ENCODE measurements around the gene CAPN5.
"Not testable (repeated sequence)": the region's sequence is repeated elsewhere in the genome, so short reads cannot be mapped to it uniquely, and the experiment has no call there.

The CAPN5 gene

DNA sequence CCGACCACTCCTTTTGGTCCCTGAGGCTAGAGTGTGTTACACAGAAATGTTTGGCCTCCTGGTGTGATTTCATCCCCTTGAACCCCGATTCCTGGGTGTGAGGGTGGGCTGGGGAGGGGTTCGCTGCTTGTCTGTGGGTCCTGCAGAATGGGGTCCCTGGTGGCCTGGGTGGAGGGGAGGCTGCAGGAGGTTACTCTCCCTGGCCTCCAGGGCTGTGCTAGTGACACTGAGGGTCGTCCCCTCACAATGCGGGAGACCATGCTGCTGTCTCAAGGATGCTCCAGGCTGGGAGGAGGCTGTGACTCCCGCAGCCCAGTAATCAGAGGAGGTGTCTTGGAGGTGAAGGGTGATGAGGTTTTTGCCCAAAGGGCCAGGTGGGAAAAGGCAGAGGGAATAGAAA, 18.9 kb downstream of the CAPN5 start:
- no peak for DNase-seq

DNA sequence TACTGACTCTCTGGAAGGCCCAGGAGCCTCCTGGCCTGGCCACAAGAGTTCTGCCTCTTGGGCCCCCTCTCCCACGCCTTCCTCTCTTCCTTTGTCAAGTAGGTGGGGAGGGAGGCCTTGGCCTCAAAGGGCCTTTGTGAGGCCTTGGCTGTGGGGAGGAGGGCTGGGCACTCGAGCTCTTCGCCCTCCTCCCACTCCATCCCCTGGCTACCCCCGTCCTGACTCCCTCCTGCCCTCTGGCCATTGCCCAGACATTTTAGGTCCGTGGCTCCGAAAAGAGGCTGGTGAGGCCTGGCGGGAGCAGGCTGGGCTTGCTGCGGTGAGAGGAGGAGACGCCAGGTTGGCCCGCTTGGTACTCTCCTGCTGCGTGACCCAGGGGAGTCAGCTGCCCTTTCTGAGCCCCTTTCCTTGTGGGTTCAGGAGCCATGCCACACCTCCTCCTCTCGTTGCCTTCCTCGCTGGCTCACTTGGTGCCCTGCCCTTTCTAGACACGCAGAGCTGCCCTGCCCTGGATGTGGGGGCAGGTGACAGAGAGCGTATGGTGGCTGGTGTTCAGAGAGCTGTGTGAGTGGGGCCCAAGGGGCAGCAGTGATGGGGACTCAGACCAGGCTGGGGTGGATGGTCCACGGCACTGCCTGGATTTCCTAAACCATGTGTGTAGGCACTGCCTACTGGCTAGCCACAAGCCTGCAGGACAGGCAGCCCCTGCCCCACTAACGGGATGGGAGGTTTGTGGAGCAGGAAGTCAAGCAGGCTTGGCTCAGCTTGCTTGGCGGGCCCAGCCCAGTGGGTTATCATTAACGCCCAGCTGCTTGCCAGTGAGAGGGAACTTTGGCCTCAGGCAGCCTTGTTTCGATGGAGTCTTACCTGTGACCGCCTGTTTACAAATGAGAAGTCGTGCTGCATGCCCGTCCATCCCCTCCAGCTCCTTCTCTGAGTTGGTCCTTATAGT, 20.0 kb downstream of the CAPN5 start:
- DNase-seq = no peak

DNA sequence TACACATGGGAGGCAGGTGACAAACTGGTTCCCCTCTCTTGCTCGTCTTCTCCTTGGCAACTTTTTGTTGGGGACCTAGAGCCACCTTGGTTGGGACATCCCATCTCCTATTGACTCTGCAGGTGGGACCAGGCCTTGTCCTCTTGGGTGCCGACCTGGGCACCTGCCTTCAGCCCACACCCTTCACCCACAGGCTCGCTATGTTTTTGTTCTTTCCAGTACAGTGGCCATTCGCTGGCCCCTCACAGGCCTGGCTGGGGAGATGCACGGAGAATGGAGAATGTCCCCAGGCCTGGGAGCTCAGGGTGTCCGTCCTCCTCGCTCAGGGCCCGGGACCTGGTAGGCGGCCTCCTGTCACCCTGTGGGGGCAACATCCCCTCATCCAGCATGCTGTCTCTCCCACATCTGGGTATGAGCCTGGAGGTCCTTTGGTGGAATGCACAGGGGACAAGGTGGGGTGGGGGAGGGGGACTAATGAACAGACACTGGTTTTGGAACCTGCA, 21.0 kb downstream of the CAPN5 start:
- DNase-seq = no peak

DNA sequence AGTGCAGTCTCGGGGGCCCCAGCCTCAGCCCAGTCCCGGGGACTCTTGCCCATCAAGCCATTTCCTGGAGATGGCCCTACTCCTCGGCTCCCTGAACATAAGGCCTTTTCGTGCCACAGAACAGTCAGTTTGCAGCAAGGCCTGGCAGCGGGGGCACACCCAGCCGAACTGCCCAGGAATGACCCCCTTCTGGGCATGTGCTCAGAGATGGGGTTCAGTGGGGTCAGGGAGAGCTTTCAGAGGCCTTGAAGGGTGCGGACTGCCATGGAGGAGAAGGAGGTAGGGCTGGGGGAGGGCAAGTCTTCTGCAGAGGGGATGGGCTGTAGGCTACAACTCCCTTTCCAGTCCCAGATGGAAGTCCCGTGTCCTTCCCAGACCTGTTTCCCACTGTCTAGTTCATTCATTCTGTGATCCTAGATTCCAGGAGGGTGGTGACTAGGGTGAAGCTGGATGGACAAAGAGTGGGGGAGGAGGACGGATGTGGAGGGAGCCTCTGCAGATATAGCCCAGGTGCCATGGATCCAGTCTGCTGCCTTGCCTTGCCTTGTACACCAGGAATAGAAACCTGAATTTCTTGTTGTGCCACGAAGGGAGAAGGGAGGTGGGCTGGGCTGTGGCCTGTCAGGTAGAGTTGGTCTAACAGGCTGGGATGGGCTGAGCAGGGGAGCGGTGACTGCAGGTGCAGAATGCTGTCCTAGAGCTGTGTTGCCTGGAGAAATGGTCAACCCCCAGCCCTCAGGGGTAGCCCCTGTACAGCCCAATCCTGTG, 21.6 kb downstream of the CAPN5 start:
- no peak for DNase-seq

DNA sequence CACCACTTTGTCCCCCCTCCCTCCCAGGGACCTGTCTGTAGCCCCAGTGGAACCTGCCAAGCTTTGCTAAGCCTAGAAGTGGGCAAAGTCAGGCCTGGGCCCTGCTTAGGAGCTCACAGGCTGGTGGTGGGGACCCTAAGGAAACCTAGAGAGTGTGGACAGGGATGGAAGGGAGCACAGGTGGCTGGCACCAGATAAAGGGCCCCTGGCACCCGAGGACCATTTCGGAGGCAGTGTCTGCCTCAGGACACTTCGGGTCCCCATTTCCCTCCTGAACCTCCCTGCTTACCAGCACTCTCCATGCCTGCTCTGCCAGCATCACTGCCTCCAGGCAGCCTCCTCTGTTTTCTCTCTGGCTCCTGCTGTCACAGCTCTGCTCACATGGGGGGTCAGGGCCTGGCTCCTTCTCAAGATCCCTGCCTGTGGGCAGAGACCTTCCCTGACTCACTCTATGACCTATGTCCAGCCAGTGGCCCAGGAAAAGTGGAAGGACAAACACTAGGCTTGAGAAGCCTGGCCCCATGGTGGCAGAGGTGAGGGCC, 22.3 kb downstream of the CAPN5 start:
- no peak for DNase-seq

DNA sequence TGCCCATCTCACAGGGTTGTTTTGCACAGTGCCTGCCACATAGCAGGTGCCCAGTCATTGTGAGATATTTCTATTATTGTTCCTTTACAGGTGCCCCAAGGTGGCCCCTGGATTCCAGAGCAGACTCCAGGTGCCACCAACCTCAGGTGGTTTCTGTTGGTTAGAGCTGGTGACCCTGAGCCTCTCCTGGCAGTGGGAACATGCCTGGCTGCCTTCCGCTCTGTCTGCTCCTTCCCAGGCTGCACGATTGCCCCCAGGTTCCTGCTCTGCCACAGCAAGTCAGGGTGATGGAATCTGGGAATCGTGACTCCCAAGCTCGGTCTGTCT, 23.2 kb downstream of the CAPN5 start:
- DNase-seq = no peak

DNA sequence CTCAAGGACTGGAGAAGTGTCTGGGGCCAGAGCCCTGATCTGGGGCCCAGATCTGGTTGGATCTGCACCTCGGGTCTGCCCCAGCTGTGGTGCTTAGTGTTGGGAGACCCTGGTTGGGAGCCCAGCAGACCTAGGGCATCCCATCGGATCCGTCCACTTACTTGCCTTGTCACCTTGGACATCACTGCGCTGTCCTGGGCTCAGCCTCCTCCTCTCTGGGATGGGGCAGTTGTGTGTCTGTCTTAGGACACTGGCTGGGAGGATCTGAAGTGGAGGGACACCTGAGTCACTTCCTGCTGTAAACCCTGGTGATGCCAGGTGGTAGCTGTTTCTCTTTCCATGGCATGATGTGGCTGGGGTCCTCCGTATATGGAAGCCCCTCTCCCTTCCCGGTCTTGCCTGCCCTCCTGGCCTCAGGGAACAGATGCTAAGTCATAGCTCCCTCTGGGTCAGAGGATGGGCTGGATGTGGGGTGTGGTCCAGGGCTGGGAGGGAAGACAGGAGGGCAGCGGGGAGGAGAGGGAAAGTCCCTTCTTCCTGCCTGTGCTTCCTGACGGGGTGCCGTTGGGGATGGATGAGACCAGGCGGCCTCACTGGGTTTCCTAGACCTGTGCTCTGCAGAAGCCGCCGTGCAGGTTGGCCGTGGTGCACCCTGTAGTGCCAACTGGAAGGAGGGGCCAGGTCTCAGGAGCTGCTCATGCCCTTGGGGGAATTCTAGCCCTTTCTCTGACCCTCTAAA, 23.8 kb downstream of the CAPN5 start:
- DNase-seq = no peak

DNA sequence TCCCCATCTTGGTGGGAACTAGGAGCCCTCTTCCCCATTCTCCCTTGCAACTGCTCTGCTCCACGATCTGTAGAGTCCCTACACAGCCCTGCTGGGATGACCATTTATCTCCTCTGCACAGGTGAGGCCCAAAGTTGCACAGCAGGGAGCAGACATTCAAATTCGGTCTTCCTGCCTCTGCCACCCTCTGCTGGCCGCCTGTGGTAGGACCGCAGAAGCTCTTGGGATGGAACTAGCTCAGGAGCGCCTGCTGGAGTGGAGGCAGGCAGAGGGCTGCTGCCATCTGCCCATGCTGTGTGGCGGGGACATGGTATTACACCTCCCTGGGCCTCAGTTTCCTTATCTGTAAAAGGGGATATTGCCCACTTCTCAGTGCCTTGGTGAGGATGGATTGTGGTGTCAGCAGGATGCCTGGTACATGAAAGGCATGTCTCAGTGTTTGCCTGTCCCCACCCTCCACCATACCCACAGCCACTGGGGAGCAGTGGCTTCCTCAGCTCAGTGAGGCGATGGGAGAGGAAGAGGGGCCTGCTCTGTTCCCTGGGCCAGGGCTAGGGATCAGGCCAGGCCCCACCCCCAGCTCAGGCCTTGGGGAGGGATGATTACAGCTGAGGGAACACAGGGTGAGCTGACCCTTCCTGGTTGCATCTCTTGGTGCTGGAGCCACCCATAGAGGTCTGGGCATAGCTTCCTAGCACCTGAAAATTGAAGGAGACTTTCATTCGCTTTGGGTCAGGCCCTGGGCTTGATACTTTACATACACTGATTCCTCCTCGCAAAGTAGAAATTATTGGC, 24.6 kb downstream of the CAPN5 start:
- peak; percentile 64 for DNase-seq

DNA sequence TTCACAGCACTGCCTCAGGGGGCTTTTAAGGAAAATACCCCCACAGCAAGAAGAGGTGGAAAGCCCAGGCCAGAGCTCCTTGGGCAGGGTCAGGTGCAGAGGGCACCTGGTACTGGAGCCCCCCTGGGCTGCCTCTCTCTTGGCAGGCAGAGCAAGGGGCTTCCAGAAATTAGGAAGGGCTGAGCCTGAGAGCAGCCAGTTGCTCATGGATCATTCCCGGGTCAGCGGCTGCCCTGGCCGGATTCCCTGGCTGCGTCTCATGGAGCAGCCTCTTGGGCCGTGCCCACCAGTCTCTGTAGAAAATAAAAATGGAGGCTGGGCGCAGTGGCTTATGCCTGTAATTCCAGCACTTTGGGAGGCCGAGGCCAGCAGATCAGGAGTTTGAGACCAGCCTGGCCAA, 25.6 kb downstream of the CAPN5 start:
- no peak for DNase-seq

DNA sequence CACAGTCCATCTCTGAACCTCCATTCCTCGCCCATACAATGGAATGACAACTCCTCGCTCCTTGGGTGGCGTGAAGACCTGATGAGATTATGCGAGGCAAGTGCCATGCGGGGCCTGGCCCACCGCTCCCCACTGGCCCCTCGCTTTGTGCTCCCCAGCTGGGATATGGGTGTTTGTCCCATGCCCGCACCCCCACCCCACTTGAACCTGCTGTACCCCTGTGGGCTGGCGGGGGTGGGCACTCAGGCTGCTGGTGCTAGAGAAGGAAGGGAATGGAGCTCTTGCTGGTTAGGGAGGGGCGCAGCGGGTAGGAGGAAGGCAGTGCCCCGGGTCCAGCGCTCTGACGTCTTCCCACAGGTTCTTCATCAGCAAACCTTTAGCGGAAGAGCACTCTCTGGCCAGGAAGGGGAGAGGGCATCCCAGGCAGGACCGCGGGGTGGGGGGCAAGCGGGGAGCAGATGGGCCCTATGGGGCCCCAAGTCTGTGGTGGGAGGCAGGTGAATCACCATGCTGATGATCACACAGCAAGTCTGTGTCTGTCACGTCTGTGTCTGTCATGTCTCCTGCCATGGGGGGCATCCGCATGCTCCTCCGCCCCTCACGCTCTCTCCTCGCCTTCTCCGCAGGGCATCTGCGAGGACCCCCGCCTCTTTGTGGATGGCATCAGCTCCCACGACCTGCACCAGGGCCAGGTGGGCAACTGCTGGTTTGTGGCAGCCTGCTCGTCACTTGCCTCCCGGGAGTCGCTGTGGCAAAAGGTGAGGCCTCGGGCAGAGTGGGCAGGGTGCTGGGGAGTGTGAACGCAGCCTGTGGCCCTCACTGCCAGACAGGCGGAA, 26.5 kb downstream of the CAPN5 start:
- DNase-seq = no peak

DNA sequence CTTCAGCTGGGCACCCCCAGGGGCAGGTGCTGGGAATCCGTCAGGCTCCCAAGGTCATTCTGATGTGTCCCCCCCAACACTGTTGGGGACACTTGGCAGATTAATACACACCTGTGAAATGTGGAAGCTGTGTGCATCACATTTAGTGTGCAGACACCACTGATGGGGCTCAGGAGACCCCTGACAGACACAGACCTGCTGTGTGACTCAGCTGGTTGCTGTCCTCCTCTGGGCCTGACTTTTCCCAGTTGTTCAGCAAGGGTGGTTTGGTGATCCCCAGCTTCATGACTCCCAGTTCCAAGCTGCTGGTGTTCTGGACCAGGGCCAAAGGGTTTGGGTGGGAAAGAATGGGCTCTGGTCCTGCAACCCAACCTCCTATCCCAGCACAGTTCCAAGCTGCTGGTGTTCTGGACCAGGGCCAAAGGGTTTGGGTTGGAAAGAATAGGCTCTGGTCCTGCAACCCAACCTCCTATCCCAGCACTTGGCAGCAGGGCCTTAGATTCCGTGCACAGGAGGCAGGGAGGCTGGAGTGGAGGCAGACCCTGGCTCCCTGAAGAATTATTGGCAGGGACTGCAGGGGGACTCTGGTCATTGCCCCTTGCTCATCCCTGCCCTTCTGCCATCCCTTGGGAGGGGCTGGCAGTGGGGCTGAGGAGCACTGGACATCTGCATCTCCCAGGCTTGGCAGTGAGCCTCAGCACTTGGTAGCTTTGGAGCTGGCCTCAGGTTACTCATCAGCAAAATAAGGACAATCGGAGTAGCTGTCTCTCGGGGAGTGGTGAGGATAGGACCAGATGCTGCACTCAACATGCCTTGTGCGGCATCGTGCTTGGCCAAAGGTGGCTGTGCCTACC, 27.4 kb downstream of the CAPN5 start:
- DNase-seq = no peak

DNA sequence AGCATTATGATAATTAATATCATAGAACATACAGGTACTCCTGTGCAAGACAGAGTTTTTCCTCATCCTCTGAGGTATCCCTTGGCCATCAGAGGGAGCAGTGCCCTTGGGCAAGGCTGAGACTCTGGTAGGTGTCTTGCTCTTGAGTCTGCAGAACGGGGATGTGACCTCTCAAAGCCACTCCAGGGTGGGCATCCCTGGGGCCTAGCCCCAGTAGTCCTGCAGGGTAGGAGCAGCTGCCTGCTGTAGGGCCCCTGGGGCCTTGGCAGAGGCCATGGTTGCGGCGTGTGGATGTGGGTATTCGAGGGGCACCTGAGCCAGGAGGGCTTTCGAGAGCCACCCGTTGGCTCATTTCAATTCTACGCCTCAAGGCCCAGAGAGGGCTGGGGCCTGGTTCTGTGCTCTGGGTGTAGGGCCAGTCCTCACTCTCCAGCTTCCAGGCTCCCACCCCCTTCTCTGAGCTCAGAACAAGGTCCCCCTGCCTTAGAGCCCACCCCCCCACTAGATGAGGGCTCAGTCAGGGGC, 28.1 kb downstream of the CAPN5 start:
- no peak for DNase-seq

DNA sequence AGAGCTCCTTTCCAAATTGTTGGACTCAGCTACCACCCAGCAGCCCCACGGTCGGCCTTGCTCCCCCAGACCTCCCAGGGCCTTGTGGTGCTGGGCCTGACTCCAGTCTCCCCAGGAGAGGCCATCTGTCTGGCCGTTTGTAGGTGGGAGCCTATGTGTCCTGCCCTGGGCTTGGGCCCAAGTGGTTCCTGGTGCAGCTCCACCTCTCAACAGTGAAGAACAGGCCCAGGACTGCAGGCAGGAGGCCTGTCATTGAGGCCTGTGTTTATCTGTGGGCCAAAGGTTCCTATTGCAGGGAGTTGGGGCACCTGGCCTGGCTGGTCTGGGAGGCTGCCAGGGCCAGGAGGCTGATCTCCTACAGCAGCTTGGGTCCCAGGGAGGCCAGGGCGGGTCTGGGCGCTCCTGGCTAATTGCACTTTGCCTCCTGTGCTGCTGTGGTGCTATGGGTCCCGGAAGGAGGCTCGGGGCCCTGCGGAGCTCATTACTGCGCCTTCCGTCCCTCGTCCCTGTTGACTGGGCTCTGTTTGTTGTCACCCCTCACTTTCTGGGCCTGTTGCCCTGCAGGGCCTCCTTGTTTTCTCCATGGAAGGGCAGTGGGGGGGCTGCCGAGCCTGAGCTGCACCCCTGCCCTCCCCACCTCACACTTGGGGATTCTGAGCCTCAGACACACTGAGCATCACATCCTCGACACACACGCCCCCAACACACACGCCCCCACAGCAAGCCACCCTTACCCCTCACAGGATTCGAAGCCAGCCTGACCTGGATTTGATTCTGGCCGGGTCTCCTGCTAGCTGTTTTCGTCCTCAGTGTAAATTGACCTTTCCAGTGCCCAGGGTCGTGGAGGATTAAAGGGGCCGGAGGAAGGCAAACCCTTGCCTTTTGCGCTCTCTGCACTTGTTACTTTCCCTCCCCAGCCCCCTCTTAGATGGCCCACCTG, 29.1 kb downstream of the CAPN5 start:
- no peak for DNase-seq

DNA sequence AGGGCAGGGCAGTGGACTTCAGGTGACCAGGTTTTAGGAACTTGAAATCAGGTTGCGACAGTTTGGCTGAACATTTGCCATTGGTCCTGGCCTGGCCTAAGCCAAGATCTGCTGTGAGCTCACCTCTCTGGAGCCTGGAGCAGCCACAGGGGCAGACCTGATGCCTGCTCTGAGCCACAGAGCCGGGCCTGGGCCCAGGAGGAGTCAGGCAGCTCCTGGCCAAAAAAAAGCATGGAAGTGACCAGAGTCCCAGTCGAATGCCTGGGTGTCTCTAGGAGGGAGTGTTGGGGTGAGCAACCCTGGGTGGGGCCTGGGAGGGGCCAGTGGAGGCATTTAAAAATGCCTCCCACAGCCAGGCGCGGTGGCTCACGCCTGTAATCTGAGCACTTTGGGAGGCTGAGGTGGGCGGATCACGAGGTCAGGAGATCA, 29.8 kb downstream of the CAPN5 start:
- DNase-seq = no peak

DNA sequence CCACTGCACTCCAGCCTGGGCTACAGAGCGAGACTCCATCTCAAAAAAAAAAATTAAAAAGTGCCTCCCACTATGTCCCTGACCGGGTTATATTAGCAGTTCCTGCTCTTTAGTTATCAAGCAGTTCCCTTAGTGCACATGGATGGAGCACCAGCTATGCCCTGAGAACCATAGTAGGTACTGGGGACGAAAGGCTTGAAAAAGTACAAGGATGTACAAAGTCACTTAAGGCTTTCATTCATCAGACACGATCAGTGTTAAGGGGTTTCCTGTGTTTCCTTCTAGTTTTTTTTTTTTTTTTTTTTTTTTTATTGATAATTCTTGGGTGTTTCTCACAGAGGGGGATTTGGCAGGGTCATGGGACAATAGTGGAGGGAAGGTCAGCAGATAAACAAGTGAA, 30.4 kb downstream of the CAPN5 start:
- DNase-seq = not testable (repeated sequence)

DNA sequence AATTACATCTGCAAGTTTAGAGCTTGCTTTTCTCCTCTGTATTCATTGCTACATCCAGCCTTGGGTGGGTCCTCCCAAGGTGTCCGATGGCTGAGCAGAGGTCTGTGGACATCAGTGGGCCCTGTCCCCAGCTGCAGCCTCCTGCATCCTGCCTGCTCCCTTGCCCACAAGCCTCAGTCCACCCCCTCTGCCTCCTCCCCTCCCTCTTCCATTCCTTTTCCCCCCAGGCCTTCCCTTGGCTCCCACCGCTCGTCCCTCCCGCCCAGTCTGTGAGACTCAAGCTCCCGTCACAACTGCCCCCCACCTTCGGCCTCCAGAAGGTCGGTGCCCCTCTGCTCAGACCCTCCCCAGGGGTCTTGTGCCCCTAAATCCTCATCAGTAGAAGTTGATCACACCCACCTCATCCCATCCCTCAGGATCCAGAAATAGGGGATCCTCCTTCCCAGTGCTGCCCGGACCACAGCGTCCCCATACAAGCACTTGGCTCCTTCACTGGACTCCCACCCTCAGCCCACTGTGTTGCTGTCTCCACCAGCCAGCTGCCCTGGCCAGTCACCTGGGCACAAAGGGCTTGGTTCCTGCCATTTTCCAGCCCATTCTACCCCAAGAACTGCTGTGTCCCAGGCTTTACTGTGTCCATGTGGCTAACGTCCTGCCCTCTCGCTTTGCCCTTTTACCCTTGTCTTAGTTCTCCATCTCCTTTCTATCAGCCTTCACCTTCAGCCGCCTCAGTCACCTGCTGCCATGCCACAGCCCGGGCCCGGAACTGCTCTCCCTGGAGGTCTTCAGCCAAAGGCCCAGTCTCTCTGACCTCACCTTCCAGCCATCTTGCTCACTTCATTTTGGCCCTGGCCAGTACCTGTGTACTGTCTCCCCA, 33.6 kb downstream of the CAPN5 start:
- no peak for DNase-seq

DNA sequence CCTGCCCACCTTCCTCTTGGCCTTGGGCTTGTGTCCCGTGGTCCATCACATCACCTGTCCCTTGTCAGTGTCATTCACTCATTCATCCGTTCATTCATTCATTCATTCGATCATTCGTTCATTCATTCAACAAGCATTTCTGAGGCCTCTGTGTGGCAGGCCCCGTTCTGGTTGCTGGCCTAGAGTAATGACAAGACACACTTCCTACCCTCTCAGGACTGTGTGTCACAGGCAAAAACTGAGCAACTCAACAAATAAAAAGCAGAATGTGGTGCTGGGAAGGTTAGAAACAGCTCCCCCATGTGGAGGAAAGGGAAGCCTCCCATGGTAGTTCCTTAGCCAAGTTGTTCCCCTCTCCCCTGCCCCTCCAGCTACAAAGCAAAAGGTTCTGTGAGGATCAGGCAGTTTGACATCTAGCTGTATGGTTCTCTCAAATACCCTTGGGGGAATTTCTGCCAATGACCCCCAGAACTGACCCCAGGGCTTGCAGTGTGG, 34.3 kb downstream of the CAPN5 start:
- DNase-seq = no peak

Data from NCI-H345 (cell line).